HepG2 (cell line): Measurements from ENCODE around the gene FLT3LG. TPM values are rescaled to one million over a fixed set of nuclear protein-coding genes. Genes with fewer than 3 reads are reported as not detected.

Experiments
- ATAC-seq: fragments of 200-7000 bp; cut with Tn5 transposase; 3 replicates; pipeline ENCODE4 v1.9.1; 2020; ENCODE audit warnings: mild to moderate bottlenecking, moderate library complexity
- BruUV-seq: library from RNA; stranded (reverse); fragments of 400-500 nt; replicated peaks from 2 replicates; lab custom pipeline; 2021; lab: Mats Ljungman, UMichigan
- CTCF ChIA-PET: fragments of 300-600 bp; formaldehyde crosslinking; extraction: SDS; loops from one replicate; lab custom pipeline; 2021; ENCODE audit warnings: low total read pairs, inconsistent platforms, low intra/inter-chr PET ratio; lab: Yijun Ruan, JAX
- POLR2A ChIA-PET: fragments of 350-600 bp; sonication (Branson Sonifier 250); formaldehyde crosslinking; loops from one replicate; lab custom pipeline; 2020; ENCODE audit warnings: antibody characterized with exemption, inconsistent platforms; lab: Yijun Ruan, JAX
- DNase-seq: peaks from one replicate; pipeline ENCODE4 v3.0.0-alpha.2; 2015; ENCODE audit warnings: low spot score
- FAIRE-seq: peaks from 3 replicates; lab custom pipeline; 2011; peaks lifted over from hg19 to GRCh38; lab: Jason Lieb, UNC
- H2AFZ ChIP-seq: one replicate; pipeline ENCODE4 v1.6.1; 2011; ENCODE audit warnings: low read length, inconsistent platforms
- H3K27ac ChIP-seq: fragments of 300-600 bp; 3 replicates; pipeline ENCODE4 v1.8.0; 2011; ENCODE audit warnings: mixed run types, mild to moderate bottlenecking, mixed read lengths, low read length, inconsistent platforms; ENCODE audit not compliant: insufficient read depth; ENCODE audit errors: extremely low read length
- H3K27me3 ChIP-seq, 2 experiments: fragments of 200-600 bp in 1 of 2; 2 replicates in 1 of 2; 3 replicates in 1 of 2; pipeline versions ENCODE4 v1.6.0 to v1.8.0; 2011; ENCODE audit warnings: low read length in 2 of 2, mild to moderate bottlenecking in 2 of 2, moderate library complexity in 2 of 2, inconsistent platforms in 1 of 2; ENCODE audit not compliant: insufficient read depth in 2 of 2, control insufficient read depth in 1 of 2
- H3K36me3 ChIP-seq, 2 experiments: fragments of 200-600 bp in 1 of 2; replicated peaks in 1 of 2; 2 replicates in 1 of 2; 3 replicates in 1 of 2; pipeline versions ENCODE4 v1.5.1 to v1.8.0; 2011; ENCODE audit warnings: low read length in 2 of 2, inconsistent platforms in 1 of 2; ENCODE audit not compliant: insufficient read depth in 2 of 2, control insufficient read depth in 1 of 2
- H3K4me1 ChIP-seq: 2 replicates; pipeline ENCODE4 v1.5.1; 2012; ENCODE audit warnings: low read length, inconsistent platforms; ENCODE audit not compliant: insufficient read depth
- H3K4me2 ChIP-seq: 2 replicates; pipeline ENCODE4 v1.6.0; 2011; ENCODE audit warnings: low read depth, low read length, inconsistent platforms
- H3K4me3 ChIP-seq, 3 experiments: fragments of 200-600 bp in 1 of 3; sonication (generic), shearing (Covaris generic) in 1 of 3; replicated peaks in 1 of 3; 2 replicates each; pipeline ENCODE4 v1.5.1; 2011 to 2016; ENCODE audit warnings: low read length in 3 of 3, inconsistent platforms in 2 of 3, low read depth in 2 of 3, mild to moderate bottlenecking in 2 of 3, control low read depth in 1 of 3, mixed read lengths in 1 of 3; ENCODE audit not compliant: insufficient read depth in 1 of 3
- H3K79me2 ChIP-seq: one replicate; pipeline ENCODE4 v1.6.1; 2011; ENCODE audit warnings: low read length, inconsistent platforms; ENCODE audit not compliant: insufficient read depth
- H3K9ac ChIP-seq: 2 replicates; pipeline ENCODE4 v1.6.0; 2011; ENCODE audit warnings: mild to moderate bottlenecking, low read depth, low read length, inconsistent platforms; ENCODE audit not compliant: insufficient read depth
- H3K9me3 ChIP-seq: 2 replicates; pipeline ENCODE4 v1.5.1; 2012; ENCODE audit warnings: mild to moderate bottlenecking, low read length
- H4K20me1 ChIP-seq: 2 replicates; pipeline ENCODE4 v1.6.0; 2011; ENCODE audit warnings: inconsistent platforms, mild to moderate bottlenecking, low read length, moderate library complexity; ENCODE audit not compliant: insufficient read depth
- EZH2 ChIP-seq: conservative IDR thresholded peaks from 2 replicates; pipeline ENCODE4 v1.6.1; 2012; ENCODE audit warnings: mild to moderate bottlenecking, low read depth, low read length, moderate library complexity
- HDAC2 ChIP-seq: sonication (generic); formaldehyde crosslinking; IDR thresholded peaks from 2 replicates; pipeline ENCODE4 v1.4.0; 2020; ENCODE audit warnings: missing genetic modification reagents
- MEIS1 ChIP-seq: sonication (generic); formaldehyde crosslinking; IDR thresholded peaks from 2 replicates; pipeline ENCODE4 v1.9.0; 2021; ENCODE audit warnings: mild to moderate bottlenecking, missing genetic modification reagents, moderate library complexity, borderline replicate concordance
- NFYB ChIP-seq: sonication (generic); formaldehyde crosslinking; IDR thresholded peaks from 2 replicates; pipeline ENCODE4 v1.4.0; 2020; ENCODE audit warnings: missing genetic modification reagents
- NR3C1 ChIP-seq: sonication (generic); formaldehyde crosslinking; IDR thresholded peaks from 2 replicates; pipeline ENCODE4 v1.4.0; 2020; ENCODE audit warnings: missing genetic modification reagents
- ONECUT2 ChIP-seq: sonication (generic); formaldehyde crosslinking; IDR thresholded peaks from 2 replicates; pipeline ENCODE4 v1.4.0; 2020; ENCODE audit warnings: missing genetic modification reagents
- RBAK ChIP-seq: sonication (generic); formaldehyde crosslinking; IDR thresholded peaks from 2 replicates; pipeline ENCODE4 v1.5.1; 2020; ENCODE audit warnings: mild to moderate bottlenecking, missing genetic modification reagents
- SCMH1 ChIP-seq: sonication (generic); formaldehyde crosslinking; IDR thresholded peaks from 2 replicates; pipeline ENCODE4 v1.9.0; 2021; ENCODE audit warnings: missing genetic modification reagents, mild to moderate bottlenecking, borderline replicate concordance
- ZNF44 ChIP-seq: sonication (generic); formaldehyde crosslinking; IDR thresholded peaks from 2 replicates; pipeline ENCODE4 v1.5.1; 2020; ENCODE audit warnings: mild to moderate bottlenecking, missing genetic modification reagents
- ZNF792 ChIP-seq: IDR thresholded peaks from 2 replicates; pipeline ENCODE4 v1.6.1; 2016
- WGBS: methylation state at CpG from one replicate; pipeline ENCODE4 v1.1.6; 2017; ENCODE audit warnings: low lambda C conversion rate; 5-methylcytosine and 5-hydroxymethylcytosine counted together
- in situ Hi-C: cut with HindIII; loops from 2 replicates; pipeline ENCODE4 v1.10.0; 2017; ENCODE audit warnings: low pct_unique_long_range_greater_than_20kb; ENCODE audit not compliant: extremely low pct_ligation_motif_present
- intact Hi-C: fragments of 100-400 bp; cut with micrococcal nuclease; formaldehyde crosslinking; loops from one replicate; pipeline ENCODE4 v1.10.0; 2022; ENCODE audit not compliant: unreplicated experiment
- polyA plus RNA-seq, 8 experiments: library from polyadenylated mRNA; depleted of rRNA in 3 of 8; stranded (reverse) in 7 of 8; unstranded in 1 of 8; fragments of >200 nt; fragmentation: Illumina TruSeq in 4 of 8; extraction: Trizol in 4 of 8; gene quantifications; 2 replicates each; pipeline versions ENCODE4 v1.2.1 to v1.2.3, GENCODE V29; 2011 to 2016; ENCODE audit warnings: low read depth in 4 of 8, missing spikeins in 1 of 8, mixed read lengths in 1 of 8; ENCODE audit not compliant: insufficient read depth in 1 of 8
- total RNA-seq, 5 experiments: library from RNA; depleted of rRNA; stranded (reverse); fragments of >200 nt; fragmentation: Illumina TruSeq; extraction: Trizol; gene quantifications; 2 replicates each; pipeline ENCODE4 v1.2.3, GENCODE V29; 2016; ENCODE audit warnings: low read depth in 1 of 5
- TF ChIP-seq, protein P1 (sequence below): sonication (generic); formaldehyde crosslinking; IDR thresholded peaks from 2 replicates; pipeline ENCODE4 v1.5.0; 2020; ENCODE audit warnings: missing genetic modification reagents, mild to moderate bottlenecking, borderline replicate concordance
- TF ChIP-seq, protein P2 (sequence below): IDR thresholded peaks from 2 replicates; pipeline ENCODE4 v1.6.1; 2012; ENCODE audit warnings: low read length, improper control_type of control experiment

Gene FLT3LG
- total and polyA plus RNA-seq, 2 of the 13 experiments (the other 11 are each of a cell fraction or from before 2014, with no cell fraction given), result 1.5 to 2.6 TPM

DNA sequence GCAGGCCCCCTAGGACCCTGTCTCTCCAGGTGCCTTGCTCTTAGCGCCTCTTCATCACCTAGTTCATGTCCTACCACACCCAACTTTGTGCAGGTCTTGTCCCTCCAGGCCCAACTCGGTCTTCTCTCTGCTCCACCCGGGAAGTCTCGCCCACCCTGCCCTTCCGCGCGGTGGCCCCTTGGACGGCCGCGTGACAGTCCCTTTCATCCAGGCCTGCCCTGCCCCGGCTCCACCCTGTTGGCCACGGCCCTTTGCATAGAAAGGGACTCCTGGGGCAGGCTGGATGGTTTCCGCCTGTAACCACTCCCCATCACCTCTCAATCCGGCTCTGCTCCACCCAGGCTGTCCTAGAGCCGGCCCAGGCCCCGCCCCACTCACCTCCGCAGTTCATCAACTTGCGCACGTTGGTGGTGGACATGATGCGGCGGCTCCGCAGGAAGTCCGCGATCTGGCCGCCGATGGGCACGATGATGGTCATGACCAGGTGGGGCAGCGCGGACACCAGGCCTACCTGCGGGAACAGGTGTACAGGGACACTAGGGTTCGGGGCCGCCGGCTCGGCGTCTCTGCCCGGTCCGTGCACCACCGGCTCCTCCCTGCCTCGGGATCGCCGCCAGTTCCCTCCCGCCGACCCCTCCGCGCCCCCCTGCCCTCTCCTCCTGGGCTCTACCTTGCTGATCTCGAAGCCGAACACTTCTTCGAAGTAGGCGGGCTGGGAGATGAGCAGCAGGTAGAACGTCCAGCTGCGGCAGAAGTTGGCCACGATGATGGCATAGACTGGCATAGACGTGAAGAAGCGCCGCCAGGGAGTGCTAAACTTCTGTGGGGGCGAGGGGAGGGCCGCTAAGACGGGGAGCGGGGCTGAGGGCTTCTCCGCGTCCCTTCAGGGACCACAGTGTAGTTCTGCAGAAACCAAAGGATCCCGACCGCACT, 41.6 kb upstream of the FLT3LG start:
- Histone ChIP-seq H3K9me3 (no peaks in the 10 kb centered on the region), H3K27me3 (peaks cover 7 to 85% of the 10 kb centered on the region in 2 experiments; a peak in 4 of 5 replicates), H3K4me3 (no peak overlapping the region), H3K4me2 (no peak overlapping the region), H2AFZ (no peak overlapping the region), H4K20me1 (no peaks in the 10 kb centered on the region), H3K79me2 (no peaks in the 10 kb centered on the region), H3K27ac (no peak overlapping the region), H3K4me1 (peaks cover 10% of the 10 kb centered on the region), H3K9ac (no peak overlapping the region), H3K36me3 (no peaks in the 10 kb centered on the region)
- POLR2A ChIA-PET, result no interaction called here
- in situ Hi-C loops, result no loop called here
- intact Hi-C loops, result no loop called here
- no peak for DNase-seq
- CTCF ChIA-PET, result no interaction called here
- FAIRE-seq, result no peak
- ATAC-seq, result no peak
- WGBS, result 44% methylated on average over 43 of the region's 63 CpGs
- no TSS peak for BruUV-seq
- TF ChIP-seq MEIS1 (CRISPR knock-in tag), result no peak
- TF ChIP-seq, protein P1, sequence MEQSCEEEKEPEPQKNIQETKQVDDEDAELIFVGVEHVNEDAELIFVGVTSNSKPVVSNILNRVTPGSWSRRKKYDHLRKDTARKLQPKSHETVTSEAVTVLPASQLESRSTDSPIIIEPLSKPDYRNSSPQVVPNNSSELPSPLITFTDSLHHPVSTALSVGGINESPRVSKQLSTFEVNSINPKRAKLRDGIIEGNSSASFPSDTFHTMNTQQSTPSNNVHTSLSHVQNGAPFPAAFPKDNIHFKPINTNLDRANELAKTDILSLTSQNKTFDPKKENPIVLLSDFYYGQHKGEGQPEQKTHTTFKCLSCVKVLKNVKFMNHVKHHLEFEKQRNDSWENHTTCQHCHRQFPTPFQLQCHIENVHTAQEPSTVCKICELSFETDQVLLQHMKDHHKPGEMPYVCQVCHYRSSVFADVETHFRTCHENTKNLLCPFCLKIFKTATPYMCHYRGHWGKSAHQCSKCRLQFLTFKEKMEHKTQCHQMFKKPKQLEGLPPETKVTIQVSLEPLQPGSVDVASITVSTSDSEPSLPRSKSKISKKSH (CRISPR knock-in tag), result no peak
- 0 out of 2 replicates have a peak, but pooled peaks have one; percentile 56 for TF ChIP-seq EZH2

DNA sequence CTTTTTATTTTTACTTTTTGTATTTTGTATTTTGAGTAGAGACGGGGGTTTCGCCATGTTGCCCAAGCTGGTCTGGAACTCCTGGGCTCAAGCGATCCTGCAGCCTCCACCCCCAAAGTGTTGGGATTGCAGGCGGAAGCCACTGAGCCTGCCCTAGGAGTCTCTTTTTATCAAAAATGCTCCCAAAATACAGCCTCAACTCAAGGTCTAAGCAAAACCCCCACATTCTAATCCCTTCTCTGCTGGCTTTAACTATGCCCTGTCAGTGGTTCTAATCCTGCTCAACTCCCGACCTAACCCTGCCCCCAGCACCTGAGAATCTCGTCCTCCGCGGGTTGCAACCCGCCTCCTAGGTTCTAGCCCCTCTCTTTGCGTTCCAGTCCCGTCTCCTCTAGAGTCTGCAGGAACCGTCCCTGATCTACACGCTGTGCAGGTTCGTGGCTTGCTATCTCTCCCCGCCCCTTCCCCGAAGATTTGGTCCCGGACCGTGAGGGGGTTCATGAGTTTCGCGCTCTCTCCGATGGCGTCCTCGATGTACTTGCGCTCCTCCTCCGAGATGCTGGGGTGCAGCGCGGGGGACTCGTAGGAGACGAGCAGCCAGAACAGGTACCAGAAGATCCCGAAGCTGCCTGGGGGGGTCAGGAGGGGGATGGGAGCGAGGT, 40.6 kb upstream of the FLT3LG start:
- H3K9me3 ChIP-seq, result no peaks in the 10 kb centered on the region
- DNase-seq, result no peak
- intact Hi-C loops, result no loop called here
- H4K20me1 ChIP-seq, result no peaks in the 10 kb centered on the region
- H3K27me3 ChIP-seq, result peaks cover 7 to 86% of the 10 kb centered on the region in 2 experiments; a peak in 4 of 5 replicates
- 41% methylated on average over 31 of the region's 31 CpGs for WGBS
- peaks cover 3% of the 10 kb centered on the region for H3K4me1 ChIP-seq
- CTCF ChIA-PET, result no interaction called here
- no peaks in the 10 kb centered on the region for H3K79me2 ChIP-seq
- no peak for TF ChIP-seq NFYB
- no peak for TF ChIP-seq HDAC2 (CRISPR knock-in tag)
- TF ChIP-seq ZNF44 (CRISPR knock-in tag), result no peak
- TF ChIP-seq, protein P2, sequence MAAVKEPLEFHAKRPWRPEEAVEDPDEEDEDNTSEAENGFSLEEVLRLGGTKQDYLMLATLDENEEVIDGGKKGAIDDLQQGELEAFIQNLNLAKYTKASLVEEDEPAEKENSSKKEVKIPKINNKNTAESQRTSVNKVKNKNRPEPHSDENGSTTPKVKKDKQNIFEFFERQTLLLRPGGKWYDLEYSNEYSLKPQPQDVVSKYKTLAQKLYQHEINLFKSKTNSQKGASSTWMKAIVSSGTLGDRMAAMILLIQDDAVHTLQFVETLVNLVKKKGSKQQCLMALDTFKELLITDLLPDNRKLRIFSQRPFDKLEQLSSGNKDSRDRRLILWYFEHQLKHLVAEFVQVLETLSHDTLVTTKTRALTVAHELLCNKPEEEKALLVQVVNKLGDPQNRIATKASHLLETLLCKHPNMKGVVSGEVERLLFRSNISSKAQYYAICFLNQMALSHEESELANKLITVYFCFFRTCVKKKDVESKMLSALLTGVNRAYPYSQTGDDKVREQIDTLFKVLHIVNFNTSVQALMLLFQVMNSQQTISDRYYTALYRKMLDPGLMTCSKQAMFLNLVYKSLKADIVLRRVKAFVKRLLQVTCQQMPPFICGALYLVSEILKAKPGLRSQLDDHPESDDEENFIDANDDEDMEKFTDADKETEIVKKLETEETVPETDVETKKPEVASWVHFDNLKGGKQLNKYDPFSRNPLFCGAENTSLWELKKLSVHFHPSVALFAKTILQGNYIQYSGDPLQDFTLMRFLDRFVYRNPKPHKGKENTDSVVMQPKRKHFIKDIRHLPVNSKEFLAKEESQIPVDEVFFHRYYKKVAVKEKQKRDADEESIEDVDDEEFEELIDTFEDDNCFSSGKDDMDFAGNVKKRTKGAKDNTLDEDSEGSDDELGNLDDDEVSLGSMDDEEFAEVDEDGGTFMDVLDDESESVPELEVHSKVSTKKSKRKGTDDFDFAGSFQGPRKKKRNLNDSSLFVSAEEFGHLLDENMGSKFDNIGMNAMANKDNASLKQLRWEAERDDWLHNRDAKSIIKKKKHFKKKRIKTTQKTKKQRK, result no peak
- no peak for TF ChIP-seq RBAK (CRISPR knock-in tag)
- no peak for TF ChIP-seq ONECUT2
- no peak for TF ChIP-seq SCMH1 (CRISPR knock-in tag)
- TF ChIP-seq ZNF792 (CRISPR knock-in tag), result no peak
- no peak for TF ChIP-seq NR3C1
- TF ChIP-seq, all 625 proteins: peak for 0
- Histone ChIP-seq H3K9ac (no peak overlapping the region), H3K27ac (no peak overlapping the region), H3K4me2 (no peak overlapping the region), H3K4me3 (no peak overlapping the region), H2AFZ (no peak overlapping the region), H3K36me3 (no peaks in the 10 kb centered on the region)
- in situ Hi-C loops, result no loop called here
- POLR2A ChIA-PET, result no interaction called here
- no TSS peak for BruUV-seq
- FAIRE-seq, result no peak
- no peak for ATAC-seq
